HG02981 (cell line): ENCODE measurements around the gene AFTPH.
A peak's percentile ranks its signal among the peaks of the same experiment; 100 is the strongest.

Experiments used
- ATAC-seq: cut with Tn5 transposase; IDR thresholded peaks from one replicate; pipeline ENCODE4 v1.9.1; 2021; ENCODE audit warnings: mild to moderate bottlenecking, moderate library complexity; ENCODE audit not compliant: unreplicated experiment

Gene AFTPH

GRCh38 chr2:64608867-64609226, 84.7 kb downstream of the AFTPH start:
- ATAC-seq, result no peak

DNA sequence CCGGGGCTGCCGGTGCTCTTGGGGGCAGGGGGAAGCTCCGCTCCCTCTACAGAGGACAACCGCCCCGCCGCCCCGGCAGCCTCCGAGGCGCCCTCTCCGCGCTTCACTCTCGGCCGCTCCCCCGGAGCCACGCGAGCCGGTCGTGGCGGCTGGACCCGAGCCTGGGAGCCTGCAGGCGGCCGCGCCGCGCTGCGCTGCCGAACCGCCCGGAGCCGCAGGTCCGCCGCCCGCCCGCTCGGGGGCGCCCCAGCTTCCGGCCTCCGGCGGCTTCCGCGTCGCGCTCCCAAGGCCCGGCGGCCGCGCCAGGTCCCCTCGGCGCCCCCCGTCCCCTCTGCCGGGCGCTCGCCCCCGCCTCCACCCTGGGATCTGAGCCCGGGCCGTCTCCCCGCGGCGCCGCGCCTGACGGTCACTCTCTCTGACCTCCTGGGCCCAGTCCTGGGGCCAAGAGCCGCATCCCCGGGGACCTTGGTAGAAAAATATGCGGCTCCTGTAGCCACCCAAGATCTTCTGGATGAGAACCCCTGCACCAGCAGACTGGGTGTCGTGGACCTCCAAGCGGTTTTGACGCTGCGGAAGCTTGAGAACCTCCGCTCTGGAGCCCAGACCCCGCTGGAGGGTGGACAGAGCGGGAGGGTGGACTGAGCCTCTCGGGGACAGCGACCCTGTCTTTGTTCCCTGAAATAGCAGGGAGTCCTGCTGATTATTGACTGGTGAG, 85.3 kb downstream of the AFTPH start:
- ATAC-seq, result peak; percentile 31

- ATAC-seq, result no peak
Measured at GRCh38 chr2:64609942-64610281, 85.8 kb downstream of the AFTPH start.

DNA sequence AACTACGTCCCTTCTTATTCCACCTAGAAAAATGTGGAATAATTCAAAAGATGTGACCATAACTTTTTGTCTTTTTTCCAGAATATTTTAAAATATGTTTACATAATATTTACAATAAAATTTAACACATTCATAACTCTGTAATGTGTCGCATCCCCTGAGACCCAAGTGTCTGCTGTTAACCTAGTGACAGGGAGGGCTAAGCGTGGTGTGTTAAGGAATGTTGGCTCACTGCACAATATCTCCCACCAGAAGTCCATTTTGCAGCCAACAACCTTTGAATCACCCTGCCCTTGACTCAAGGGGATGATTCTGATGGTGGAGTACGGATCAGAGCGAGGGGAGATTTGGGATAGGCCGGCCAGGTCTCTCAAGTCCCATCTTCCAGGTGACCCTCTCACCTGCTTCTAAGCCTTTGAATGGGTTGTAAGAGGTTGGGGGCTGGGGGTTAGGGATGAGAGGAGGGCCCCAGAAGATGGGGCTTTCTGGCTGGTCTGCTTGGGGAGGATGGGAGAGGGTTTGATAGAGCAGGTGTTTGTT, 86.3 kb downstream of the AFTPH start:
- no peak for ATAC-seq

DNA sequence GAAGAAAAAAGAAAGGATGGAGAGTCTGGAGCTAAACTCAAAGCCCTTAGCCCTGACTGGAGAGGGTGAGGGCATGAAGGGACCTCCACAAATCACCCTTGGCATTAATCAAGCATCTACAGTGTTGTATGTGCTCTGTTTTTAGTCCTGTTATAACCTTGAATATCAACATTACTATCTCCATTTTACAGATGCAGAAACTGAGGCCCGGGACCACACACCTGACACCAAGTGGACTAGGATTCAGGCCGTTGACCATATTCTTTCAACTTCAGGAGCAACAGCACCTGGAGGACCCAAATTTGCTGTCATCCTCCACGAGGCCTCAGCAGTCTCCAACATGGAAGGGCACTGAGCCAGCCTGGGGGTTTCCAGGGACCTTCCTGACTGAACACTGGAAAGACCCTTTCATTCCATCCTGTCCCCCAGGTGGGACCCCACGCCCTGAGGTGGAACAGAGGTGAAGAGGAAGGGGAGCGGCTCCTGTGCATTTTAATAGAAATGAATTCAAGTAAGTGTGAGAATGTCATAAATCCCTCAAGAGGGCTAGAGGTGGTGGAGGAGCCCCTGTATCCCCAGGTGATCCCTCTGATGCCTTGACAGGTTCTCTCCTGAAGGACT, 88.6 kb downstream of the AFTPH start:
- no peak for ATAC-seq

GRCh38 chr2:64613276-64613675, 89.1 kb downstream of the AFTPH start:
- ATAC-seq, result no peak

DNA sequence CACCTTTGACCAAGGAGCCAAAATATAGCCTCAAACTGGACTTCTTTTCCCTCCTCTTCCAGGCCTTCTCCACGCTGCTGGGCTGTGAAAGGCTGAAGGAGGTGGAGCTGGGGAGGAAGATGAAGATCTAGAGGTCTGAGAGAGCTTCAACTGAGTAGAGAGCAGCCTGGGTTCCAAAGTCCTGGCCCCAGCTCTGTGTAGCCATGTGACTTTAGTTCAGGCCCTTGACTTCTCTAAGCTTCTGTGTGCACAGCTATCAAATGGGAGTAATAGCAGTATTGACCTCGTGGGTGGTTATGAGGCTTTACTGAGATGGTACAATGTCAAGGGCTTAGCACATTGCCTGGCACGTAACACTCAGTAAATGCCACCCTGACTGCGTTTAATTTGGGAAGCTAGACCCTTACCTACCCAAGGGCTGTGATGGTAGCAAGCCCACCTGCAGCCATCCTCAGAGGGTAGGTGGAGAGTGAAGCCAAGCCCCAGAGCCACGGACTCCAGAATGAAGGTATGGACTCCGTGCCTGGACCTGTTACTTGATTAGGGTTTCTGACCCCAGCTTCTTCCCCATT, 91.2 kb downstream of the AFTPH start:
- no peak for ATAC-seq

DNA sequence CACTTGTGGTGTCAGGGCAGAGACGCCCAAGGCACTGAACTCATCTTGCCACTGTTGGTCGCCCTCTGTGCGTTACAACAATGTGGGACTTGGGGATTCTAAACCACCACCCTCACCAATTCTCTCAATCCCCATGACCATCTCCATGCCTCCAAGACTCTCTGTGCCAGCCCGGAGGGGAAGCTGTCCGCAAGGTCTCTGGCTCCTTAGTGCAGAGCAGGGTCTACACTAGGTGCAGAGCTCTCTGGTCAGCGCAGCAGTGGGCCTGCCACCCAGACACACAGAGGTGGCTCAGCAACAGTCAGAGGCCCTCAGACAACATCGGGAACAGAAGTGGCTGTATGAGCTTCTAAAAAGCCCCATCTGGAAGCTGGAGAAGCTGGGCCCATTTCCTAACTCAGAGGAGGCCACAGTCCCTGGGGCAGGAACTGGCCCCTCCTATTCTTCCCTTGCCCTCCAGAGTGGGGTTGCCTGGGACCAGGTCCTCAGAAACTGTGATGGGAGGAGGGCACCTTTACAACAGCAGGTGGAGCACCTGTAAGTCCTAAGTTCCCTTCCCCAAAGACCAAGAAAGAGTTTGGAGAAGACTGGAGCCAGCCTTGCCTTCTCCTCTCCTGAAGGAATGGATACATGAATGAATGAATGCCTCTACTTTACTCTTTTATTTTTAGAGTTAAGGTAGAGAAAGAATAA, 91.9 kb downstream of the AFTPH start:
- ATAC-seq, result no peak

GRCh38 chr2:64617631-64618151, 93.6 kb downstream of the AFTPH start:
- no peak for ATAC-seq

GRCh38 chr2:64620661-64621060, 96.5 kb downstream of the AFTPH start:
- ATAC-seq, result no peak

GRCh38 chr2:64622443-64623241, 98.5 kb downstream of the AFTPH start:
- ATAC-seq, result no peak

DNA sequence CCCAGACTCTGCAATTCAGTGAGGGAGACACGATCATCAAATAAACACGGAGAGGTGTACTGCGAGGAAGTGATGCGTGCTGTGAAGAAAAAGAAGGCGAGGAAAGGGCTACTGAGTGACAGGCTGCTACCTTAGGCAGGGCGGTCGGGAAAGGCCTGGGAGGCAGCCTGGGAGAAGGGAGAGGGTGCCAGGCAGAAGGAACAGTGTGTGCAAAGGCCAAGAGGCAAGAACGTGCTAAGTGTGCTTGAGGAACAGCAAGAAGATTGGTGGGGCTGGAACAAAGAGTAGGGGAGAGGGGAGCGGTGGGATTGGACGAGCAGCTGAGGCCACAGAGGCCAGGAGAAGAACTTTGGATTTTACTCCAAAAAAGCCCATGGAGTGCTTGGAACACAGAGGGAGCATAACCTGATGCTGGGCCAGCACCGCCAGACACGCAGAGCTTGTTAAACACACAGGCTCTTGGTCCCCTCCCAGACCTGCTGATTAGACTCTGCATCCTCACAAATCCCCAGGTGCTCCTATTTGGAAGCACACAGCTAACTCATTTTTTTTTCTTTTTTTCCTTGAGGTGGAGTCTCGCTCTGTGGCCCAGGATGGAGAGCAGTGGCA, 99.2 kb downstream of the AFTPH start:
- ATAC-seq, result no peak

DNA sequence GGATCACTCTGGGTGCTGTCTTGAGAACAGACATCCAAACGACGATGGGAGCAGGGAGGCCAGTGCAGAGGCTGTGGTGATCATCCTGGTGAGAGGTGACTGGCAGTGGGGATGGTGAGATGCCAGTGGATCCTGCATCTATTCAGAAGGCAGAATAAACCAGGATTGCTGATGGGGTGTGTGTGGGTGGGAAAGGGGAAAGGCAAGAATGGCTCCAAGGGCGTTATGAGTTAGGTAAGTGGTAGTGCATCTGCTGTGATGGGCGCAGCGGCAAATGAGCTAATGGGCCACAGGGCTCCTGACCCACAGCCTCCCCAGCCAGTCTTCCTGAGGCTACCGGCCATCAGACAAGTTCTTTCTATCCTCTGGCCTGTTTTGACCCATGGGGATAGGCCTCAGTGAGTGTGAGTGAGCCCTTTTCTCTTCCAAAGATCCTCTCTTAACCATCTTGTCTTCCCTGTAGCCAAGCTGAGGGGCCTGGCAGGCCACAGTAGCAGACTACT, 100.0 kb downstream of the AFTPH start:
- ATAC-seq, result no peak

GRCh38 chr2:64624862-64625261, 100.7 kb downstream of the AFTPH start:
- ATAC-seq, result no peak

DNA sequence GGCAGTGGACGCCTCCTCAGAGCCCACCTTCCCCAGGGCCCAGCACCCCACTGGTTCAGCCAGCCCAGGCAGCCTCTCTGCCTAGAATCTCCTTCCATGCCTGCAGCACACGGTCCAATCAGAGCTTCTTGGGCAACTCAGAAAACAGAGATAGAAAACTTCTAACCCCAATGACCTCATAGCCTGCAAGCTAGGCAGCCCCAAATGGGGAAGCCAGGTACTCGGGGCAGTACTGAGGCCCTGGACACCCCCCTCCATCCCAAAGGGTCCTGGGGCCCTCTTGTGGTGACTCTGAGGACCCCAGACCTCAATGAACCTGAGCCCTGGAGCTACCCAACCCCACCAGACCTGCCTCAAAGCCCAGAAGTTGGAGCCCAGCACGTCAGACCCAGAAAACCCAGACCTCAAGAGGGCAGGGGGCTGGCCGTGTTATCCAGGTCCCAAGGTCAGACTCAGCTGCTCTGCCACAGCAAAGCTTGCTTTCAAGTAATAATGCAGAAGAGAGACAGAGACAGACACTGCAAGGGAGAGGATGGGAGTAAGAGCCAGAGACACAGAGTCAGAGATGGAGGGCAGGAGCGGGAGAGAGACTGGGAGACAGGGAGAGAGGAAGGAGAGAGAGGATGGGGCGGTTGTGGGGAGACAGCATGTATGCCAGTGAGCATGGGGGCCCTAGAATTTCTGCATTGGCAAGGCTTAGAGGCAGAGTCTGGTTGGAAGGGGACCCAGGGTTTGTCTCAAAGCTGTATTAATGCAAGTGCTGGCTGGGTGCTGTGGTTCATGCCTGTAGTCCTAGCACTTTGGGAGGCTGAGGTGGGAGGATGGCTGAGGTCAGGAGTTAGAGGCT, 101.4 kb downstream of the AFTPH start:
- ATAC-seq, result no peak

GRCh38 chr2:64626146-64626809, 102.2 kb downstream of the AFTPH start:
- ATAC-seq, result no peak

GRCh38 chr2:64626963-64627760, 103.0 kb downstream of the AFTPH start:
- no peak for ATAC-seq
